ENCODE results near the gene TGFBI. TPM values are rescaled to one million over a fixed set of nuclear protein-coding genes. Genes with fewer than 3 reads are reported as not detected.
A peak's percentile ranks its signal among the peaks of the same experiment; 100 is the strongest.

Gene TGFBI
- total and polyA plus RNA-seq, 12 donors = 29.6 to 137 (median 50.4) TPM

DNA sequence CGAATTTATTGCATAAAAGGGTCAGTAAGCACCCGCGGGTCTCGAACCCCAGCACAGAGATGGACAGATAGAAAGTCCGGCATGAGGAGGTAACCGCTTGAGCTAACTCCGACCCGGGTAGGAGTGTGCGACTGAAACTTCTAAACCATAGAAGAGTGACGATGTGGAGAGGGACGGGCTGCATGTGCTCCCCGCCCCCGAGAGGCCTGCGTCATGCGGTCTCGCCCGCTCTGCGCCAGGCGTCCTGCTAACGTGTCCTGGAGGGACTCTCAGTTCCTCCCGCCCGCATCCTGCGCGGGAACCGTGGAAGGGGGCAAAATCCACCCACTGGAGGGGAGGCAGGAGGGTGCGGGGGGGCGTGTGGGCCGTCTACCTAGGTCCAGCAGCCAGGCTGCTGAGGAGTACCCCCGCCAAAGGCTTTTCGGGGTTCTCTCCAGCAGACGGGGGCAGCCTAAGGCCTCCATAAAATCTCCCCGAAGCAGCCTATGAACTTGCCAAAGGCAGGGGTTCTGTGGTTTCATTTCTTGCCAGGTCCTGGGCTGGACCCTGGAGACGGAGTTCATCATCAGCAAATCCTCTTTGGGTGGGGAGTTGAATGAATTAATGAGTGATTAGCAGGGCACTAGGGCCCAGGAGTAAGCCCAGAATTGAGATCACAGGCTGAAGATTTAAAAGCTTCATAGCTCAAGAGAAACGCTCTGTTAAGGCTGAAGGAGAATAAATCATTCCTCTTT is 51.9 kb downstream of the TGFBI start:
- 45 to 57% methylated on average over 34 of the region's 34 CpGs for WGBS, 2 donors
- H3K4me3 ChIP-seq = peak overlapping the region in 9 of 10 donors; percentile 23 to 51 (median 39)
- peak; percentile 84 to 87 for DNase-seq
- H3K4me1 ChIP-seq = peaks cover 0 to 46% (median 22%) of the 10 kb centered on the region in 9 donors
- no peaks in the 10 kb centered on the region for H3K9me3 ChIP-seq
- H3K36me3 ChIP-seq = no peaks in the 10 kb centered on the region
- TF ChIP-seq, protein P1, sequence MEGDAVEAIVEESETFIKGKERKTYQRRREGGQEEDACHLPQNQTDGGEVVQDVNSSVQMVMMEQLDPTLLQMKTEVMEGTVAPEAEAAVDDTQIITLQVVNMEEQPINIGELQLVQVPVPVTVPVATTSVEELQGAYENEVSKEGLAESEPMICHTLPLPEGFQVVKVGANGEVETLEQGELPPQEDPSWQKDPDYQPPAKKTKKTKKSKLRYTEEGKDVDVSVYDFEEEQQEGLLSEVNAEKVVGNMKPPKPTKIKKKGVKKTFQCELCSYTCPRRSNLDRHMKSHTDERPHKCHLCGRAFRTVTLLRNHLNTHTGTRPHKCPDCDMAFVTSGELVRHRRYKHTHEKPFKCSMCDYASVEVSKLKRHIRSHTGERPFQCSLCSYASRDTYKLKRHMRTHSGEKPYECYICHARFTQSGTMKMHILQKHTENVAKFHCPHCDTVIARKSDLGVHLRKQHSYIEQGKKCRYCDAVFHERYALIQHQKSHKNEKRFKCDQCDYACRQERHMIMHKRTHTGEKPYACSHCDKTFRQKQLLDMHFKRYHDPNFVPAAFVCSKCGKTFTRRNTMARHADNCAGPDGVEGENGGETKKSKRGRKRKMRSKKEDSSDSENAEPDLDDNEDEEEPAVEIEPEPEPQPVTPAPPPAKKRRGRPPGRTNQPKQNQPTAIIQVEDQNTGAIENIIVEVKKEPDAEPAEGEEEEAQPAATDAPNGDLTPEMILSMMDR (IDR thresholded peaks at IDR 0.05) = no peak
- intact Hi-C loops (cut with DNase I) = loop anchor here in 6 of 10 donors (5.0 to 10.0 kb wide), 6 partner anchors 92 to 196 kb away; no protein-coding TSS in a partner anchor
- H3K27ac ChIP-seq = peak overlapping the region; percentile 65 to 88 (median 75)
- peak; percentile 89 to 98 (median 93) for ATAC-seq
- H3K27me3 ChIP-seq = peaks cover 0 to 28% (median 0%) of the 10 kb centered on the region in 7 donors

DNA sequence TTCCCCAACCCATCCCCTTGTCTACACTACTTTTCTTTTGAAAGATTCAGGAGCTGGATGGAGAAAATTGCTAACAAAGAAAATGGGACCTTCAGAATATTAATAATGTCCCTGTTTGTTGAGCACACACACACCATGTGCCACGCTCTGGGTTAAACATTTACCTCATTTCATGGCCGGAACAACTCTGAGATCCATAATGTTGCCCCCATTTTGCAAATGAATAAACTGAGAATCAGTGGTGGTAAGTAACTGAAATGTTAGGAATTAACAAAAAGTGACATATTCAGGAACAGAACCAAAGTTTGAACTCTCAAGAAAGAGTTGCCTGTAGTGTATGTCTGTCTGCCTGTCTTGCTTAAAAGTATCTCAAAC is 52.4 kb downstream of the TGFBI start:
- TF ChIP-seq, protein P1 (IDR thresholded peaks at IDR 0.05) = no peak
- WGBS, 2 donors = 90 to 93% methylated on average over 2 of the region's 2 CpGs
- no peak for ATAC-seq
- Histone ChIP-seq H3K4me3 (peak overlapping the region in 3 of 10 donors; percentile 38 to 51 (median 43)), H3K36me3 (no peaks in the 10 kb centered on the region), H3K9me3 (no peaks in the 10 kb centered on the region), H3K4me1 (peaks cover 0 to 46% (median 22%) of the 10 kb centered on the region in 9 donors), H3K27me3 (peaks cover 0 to 28% (median 0%) of the 10 kb centered on the region in 7 donors), H3K27ac (peak overlapping the region in 8 of 10 donors; percentile 70 to 88 (median 78))
- intact Hi-C loops (cut with DNase I) = loop anchor here in 6 of 10 donors (5.0 to 10.0 kb wide), 6 partner anchors 91 to 196 kb away; no protein-coding TSS in a partner anchor
- no peak for DNase-seq

GRCh38 chr5:136082390-136083193 is 53.8 kb downstream of the TGFBI start:
- peak; percentile 5 to 77 (median 70) for ATAC-seq
- H3K27ac ChIP-seq = peak overlapping the region in 2 of 10 donors; percentile 28 to 48

More at GRCh38 chr5:136082390-136083193, 53.8 kb downstream of the TGFBI start:
- intact Hi-C loops (cut with DNase I) = loop anchor here in 7 of 10 donors (1.0 to 10.0 kb wide), 9 partner anchors 90 to 198 kb away; no protein-coding TSS in a partner anchor
- no peaks in the 10 kb centered on the region for H3K36me3 ChIP-seq
- H3K27me3 ChIP-seq = peaks cover 0 to 28% (median 0%) of the 10 kb centered on the region in 7 donors
- 26 to 27% methylated on average over 8 of the region's 8 CpGs for WGBS, 2 donors
- H3K4me1 ChIP-seq = peaks cover 3 to 59% (median 33%) of the 10 kb centered on the region in 9 donors
- DNase-seq = peak in 1 of 2 donors; percentile 90
- no peak overlapping the region for H3K4me3 ChIP-seq
- TF ChIP-seq, protein P1 (IDR thresholded peaks at IDR 0.05) = peak in 8 of 9 donors; percentile 62 to 93 (median 86)
- H3K9me3 ChIP-seq = no peaks in the 10 kb centered on the region
